A375 (cell line): ENCODE results near the gene RPL10A. TPM values are rescaled to one million over a fixed set of nuclear protein-coding genes. Genes with fewer than 3 reads are reported as not detected.

Experiments
- small RNA-seq: library from RNA; depleted of rRNA; stranded (forward); fragments of <200 nt; gene quantifications from one replicate; pipeline ENCODE3, GENCODE V24; 2014
- total RNA-seq: library from RNA; depleted of rRNA; stranded (reverse); fragments of >200 nt; shearing (Covaris generic); gene quantifications from 2 replicates; pipeline ENCODE4 v1.2.3, GENCODE V29; 2014; rRNA removed

The RPL10A gene
- 2,213 and 2,421 TPM in 2 replicates for total RNA-seq

DNA sequence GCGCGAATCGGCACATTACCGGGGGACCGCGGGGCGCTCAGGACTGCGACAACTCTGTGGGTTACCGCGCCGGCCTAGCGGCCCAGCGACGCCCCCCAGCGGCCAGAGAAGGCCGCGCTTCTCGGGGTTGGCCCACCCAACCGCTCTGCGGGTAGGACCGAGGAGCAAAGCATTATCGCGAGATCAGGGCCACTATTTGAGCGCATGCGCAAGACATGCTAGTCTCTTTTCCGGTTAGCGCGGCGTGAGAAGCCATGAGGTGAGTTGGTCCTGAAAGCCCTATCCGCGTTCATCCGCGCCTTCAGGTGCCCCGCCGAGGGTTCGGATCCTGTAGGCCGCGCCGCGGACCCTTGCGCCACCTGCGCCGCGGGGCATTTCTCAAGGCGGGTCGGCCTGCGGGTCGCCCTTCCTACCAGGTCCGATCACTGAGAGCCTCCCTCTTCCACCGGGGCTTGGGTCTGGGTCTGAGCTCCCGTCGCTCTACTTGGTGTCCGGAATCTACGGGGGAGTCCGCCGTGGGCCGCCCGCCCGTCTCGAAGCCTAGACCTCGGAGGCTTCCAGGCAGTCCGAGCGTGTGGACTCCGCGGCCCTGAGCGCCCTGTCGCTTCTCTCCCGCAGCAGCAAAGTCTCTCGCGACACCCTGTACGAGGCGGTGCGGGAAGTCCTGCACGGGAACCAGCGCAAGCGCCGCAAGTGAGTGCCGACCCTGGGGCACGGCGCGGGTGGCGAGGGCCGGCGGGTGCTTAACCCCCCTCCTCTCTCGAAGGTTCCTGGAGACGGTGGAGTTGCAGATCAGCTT is at the start of gene RPL10A:
TSS of gene RPL10A (plus strand) at position 221 of the 799 bp plus-strand sequence. CDS start at position 255, 34 bp downstream.

DNA sequence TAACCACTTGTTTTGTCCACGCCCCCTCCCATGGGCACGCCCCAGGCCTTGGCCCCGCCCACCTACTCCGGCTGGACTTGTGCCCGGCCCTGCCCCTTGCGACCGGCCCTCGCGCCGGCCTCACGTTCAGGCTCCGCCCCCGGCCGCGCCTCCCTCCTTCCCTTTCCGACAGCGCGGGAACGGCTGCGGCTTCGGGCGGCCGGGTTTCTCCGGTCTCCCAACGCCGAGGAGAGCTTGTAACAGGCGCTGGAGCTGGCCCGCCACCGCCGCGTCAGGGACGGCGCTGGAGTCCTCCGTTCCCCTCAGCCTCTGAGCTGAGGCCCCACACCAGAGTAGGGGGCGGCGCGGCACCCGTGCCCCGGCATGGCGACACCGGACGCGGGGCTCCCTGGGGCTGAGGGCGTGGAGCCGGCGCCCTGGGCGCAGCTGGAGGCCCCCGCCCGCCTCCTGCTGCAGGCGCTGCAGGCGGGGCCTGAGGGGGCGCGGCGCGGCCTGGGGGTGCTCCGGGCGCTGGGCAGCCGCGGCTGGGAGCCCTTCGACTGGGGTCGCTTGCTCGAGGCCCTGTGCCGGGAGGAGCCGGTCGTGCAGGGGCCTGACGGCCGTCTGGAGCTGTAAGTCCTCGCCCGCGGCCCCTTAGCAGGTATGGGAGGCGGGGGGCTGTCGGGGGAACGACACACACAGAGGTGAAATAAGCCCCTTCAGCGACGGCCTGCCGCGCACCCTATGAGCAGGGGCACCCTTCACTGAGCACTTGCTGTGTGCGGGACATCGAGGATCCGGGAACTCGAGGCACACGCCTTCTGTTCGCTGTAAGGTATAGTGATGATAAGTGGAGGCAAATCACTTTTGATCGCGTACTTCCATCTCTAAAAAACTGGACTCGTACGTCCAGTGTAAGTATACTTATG is 15.8 kb upstream of the RPL10A start, which contains the start of gene FANCE:
TSS of gene FANCE (plus strand) at position 156 of the 908 bp plus-strand sequence. CDS start at position 364, 208 bp downstream.

DNA sequence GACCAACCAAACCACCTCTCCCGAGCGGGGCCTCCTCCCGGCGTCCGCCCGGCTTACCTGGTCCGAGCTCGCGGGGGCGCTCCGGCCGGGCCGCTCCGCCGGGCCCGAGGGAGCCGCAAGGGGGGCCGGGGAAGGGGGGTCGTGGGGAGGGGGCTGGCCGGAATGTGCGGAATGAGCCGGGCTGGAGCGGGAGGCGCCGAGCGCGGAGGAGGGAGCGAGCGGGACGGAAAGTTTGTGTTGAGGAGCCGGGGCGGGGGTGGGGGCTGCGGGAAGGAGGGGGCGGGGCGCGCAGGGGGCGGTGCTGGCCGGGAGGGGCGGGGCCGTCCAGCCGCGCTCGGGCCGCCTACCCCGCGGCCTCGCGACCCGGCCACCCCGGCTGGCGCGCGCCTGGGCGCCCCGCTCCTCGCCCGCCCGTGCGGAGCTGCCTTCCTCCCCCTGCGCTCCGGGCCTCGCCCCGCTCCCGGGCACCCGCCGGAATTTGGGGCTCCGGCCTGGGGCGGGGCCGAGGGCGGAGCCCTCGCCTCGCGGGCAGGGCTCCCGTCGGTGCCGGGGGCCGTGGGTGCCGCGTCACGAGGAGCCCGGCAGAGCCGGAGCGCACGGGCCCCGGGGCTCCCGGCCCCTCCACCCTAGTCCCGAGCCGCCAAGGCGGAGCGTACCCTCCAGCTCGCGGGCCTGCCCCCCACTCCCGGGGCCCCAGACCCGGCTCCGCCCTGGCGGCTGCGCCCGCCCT is 28.8 kb downstream of the RPL10A start, which contains the start of gene TEAD3:
TSS of gene TEAD3 (minus strand) at position 239 of the 730 bp plus-strand sequence.

DNA sequence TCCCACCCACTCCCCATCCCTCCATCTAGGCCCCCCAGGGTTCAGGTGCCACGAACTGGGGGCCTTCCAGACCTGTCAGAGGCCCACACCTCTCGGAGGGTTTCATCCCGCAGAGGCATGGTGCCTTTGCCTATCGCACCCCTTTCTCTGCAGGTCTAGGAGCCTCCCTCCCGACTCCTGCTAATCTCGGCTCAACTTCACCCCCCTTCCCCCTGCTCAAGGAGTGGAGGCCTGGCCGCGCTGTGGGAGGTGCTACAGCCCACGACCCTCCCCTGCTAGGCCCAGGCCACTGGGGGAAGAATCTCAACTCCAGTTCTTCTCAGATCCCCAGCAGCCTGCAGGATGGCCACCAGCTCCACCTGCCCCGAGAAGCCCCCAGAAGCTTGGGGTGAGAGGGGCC is 44.5 kb downstream of the RPL10A start, which contains the start of gene TULP1:
TSS of gene TULP1 (minus strand) at position 157 of the 400 bp plus-strand sequence. CDS start at position 119, 38 bp downstream.

Small RNA genes within 50 kb of the gene (small RNA-seq; reads per million reads assigned to genes)
- gene MIR7111: not detected

Other genes with a start within 250 kb of the RPL10A start
- 15.6 and 16.6 TPM in 2 replicates for gene ZNF76, start 208.7 kb upstream of the RPL10A start, total RNA-seq
- gene DEF6, start 170.6 kb upstream of the RPL10A start, total RNA-seq: 1.0 and 1.5 TPM in 2 replicates
- 3.4 and 5.1 TPM in 2 replicates for gene PPARD, start 125.8 kb upstream of the RPL10A start, total RNA-seq
- 11.0 and 12.6 TPM in 2 replicates for gene FANCE, start 16.1 kb upstream of the RPL10A start, total RNA-seq
- 4.2 and 6.3 TPM in 2 replicates for gene TEAD3, start 28.7 kb downstream of the RPL10A start, total RNA-seq
- not detected in 2 replicates for gene TULP1, start 44.5 kb downstream of the RPL10A start, total RNA-seq
- gene FKBP5, start 220.5 kb downstream of the RPL10A start, total RNA-seq: 7.0 and 8.8 TPM in 2 replicates